ENCODE results near the gene INS. TPM values are rescaled to one million over a fixed set of nuclear protein-coding genes. Genes with fewer than 3 reads are reported as not detected.

The INS gene
- total and polyA plus RNA-seq, 2 of the 13 experiments (the other 11 are each of a cell fraction or from before 2014, with no cell fraction given) = not detected

DNA sequence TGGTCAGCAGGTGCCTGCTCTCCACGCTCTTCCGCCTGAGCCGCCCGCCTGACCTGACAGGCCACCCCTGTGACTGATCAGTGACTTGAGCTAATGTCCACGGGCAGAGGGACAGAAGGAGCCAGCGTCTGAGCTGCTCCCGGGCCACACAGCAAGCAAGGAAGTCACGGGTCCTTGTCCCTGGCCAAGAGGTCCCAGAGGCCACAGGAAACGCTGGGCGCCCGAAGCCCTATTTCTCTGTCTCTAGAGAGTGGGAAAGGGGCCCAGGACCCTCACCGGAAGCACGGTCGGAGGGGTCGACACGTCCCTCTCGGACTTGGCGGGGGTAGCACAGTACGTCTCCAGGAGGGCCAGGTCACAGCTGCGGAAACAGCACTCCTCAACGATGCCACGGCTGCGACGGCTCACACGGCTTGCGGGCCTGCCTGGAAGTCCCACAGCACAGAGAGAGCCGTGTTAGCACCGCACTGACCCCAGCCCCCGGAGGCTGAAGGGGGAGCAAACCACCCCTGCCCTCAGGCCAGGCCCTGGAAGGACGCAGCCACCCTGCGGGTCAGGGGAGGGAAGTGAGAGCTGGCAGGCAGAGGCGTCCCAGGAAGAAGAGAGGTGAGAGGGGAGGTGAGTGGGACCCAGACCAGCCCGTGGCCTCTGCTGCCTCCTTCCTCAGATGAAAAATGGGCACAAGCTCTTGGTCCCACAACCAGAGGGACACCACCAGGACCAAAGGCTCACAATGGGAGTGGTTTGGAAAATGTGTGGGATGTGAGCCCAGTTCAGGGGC, 27.6 kb downstream of the INS start (continued):
- TF ChIP-seq ZHX1 (CRISPR knock-in tag; IDR thresholded peaks at IDR 0.05; ENCODE audit: low read depth) (peak; percentile 6; the same call in 1 of the 2 replicates), REPIN1 (CRISPR knock-in tag; IDR thresholded peaks at IDR 0.05; ENCODE audit: borderline replicate concordance, low read depth) (no peak), BORCS8-MEF2B (CRISPR knock-in tag; IDR thresholded peaks at IDR 0.05) (0 out of 2 replicates have a peak, but pooled peaks have one; percentile 58), HDAC1 (CRISPR knock-in tag; IDR thresholded peaks at IDR 0.05) (0 out of 2 replicates have a peak, but pooled peaks have one; percentile 40), KLF9 (CRISPR knock-in tag; IDR thresholded peaks at IDR 0.05; ENCODE audit: low read depth) (no peak; the same call in 1 of the 2 replicates), ZNF350 (CRISPR knock-in tag; IDR thresholded peaks at IDR 0.05; ENCODE audit: borderline replicate concordance, low read depth) (peak; percentile 33; the same call in 1 of the 2 replicates), RNF219 (CRISPR knock-in tag; IDR thresholded peaks at IDR 0.05) (no peak), DNMT3B (CRISPR knock-in tag; conservative IDR thresholded peaks at IDR 0.05) (no peak), ZNF484 (CRISPR knock-in tag; IDR thresholded peaks at IDR 0.05; ENCODE audit: borderline replicate concordance, low read depth) (no peak), ZNF598 (CRISPR knock-in tag; IDR thresholded peaks at IDR 0.05; ENCODE audit: borderline replicate concordance) (no peak), ZNF703 (CRISPR knock-in tag; IDR thresholded peaks at IDR 0.05; ENCODE audit: borderline replicate concordance) (no peak), CCDC6 (CRISPR knock-in tag; IDR thresholded peaks at IDR 0.05) (0 out of 2 replicates have a peak, but pooled peaks have one; percentile 41), PCBP1 (IDR thresholded peaks at IDR 0.05; ENCODE audit: borderline replicate concordance, low read depth, low read length) (0 out of 2 replicates have a peak, but pooled peaks have one; percentile 34), BCL3 (CRISPR knock-in tag; IDR thresholded peaks at IDR 0.05) (0 out of 2 replicates have a peak, but pooled peaks have one; percentile 52), REST (IDR thresholded peaks at IDR 0.05; ENCODE audit: borderline replicate concordance in 1 of 2, low read depth in 1 of 2, low read length in 2 of 2) (no peak), ZC3H13 (CRISPR knock-in tag; IDR thresholded peaks at IDR 0.05) (peak; percentile 59; the same call in 1 of the 2 replicates)

Measured in HepG2 (cell line).